Parathyroid adenoma (tissue), 2 donors: ENCODE data around the gene PCBP3.
A peak's percentile ranks its signal among the peaks of the same experiment; 100 is the strongest.

Experiments used
- H2AFZ ChIP-seq: fragments of 300-600 bp; sonication (generic); one replicate; pipeline ENCODE4 v1.7.0; 2017; ENCODE audit warnings: antibody characterized with exemption, mild to moderate bottlenecking
- H3K27ac ChIP-seq: fragments of 300-600 bp; sonication (generic); one replicate; pipeline ENCODE4 v1.7.0; 2017
- H3K27me3 ChIP-seq: fragments of 300-600 bp; sonication (generic); one replicate; pipeline ENCODE4 v1.7.0; 2017; ENCODE audit warnings: low read length; ENCODE audit not compliant: control insufficient read depth, insufficient read depth
- H3K36me3 ChIP-seq: fragments of 300-600 bp; sonication (generic); one replicate; pipeline ENCODE4 v1.7.0; 2017; ENCODE audit warnings: low read length; ENCODE audit not compliant: control insufficient read depth, insufficient read depth
- H3K4me1 ChIP-seq: fragments of 300-600 bp; sonication (generic); one replicate; pipeline ENCODE4 v1.7.0; 2017; ENCODE audit warnings: control low read depth
- H3K4me2 ChIP-seq: fragments of 300-600 bp; sonication (generic); one replicate; pipeline ENCODE4 v1.7.0; 2017; ENCODE audit warnings: low read length
- H3K4me3 ChIP-seq: fragments of 300-600 bp; sonication (generic); one replicate; pipeline ENCODE4 v1.7.0; 2017; ENCODE audit warnings: low read depth, low read length
- H3K79me2 ChIP-seq: fragments of 300-600 bp; sonication (generic); one replicate; pipeline ENCODE4 v1.7.0; 2017; ENCODE audit warnings: control low read depth
- H3K9ac ChIP-seq: fragments of 300-600 bp; sonication (generic); one replicate; pipeline ENCODE4 v1.7.0; 2017; ENCODE audit warnings: mild to moderate bottlenecking
- H3K9me3 ChIP-seq: fragments of 300-600 bp; sonication (generic); one replicate; pipeline ENCODE4 v1.7.0; 2017; ENCODE audit warnings: low read length; ENCODE audit not compliant: control insufficient read depth
- CTCF ChIP-seq: fragments of 300-600 bp; sonication (generic); IDR thresholded peaks from one replicate; pipeline ENCODE4 v1.7.0; 2017; ENCODE audit warnings: antibody characterized with exemption, mild to moderate bottlenecking
- donor health status: primary hyperparathyroidism.

The PCBP3 gene

GRCh38 chr21:45643021-45643980 lies at the start of gene PCBP3:
Gene PCBP3, plus strand, starts transcription at chr21:45643725. Its CDS starts 206,361 bp downstream, at chr21:45850086.
- Histone ChIP-seq H3K9me3 (no peaks in the 10 kb centered on the region), H3K4me3 (no peak within 1 kb of the TSS), H3K9ac (no peak within 1 kb of the TSS)

GRCh38 chr21:45594721-45595489 lies 48.6 kb upstream of the PCBP3 start:
- Histone ChIP-seq H3K9me3 (no peaks in the 10 kb centered on the region), H3K4me1 (no peaks in the 10 kb centered on the region), H2AFZ (no peak overlapping the region), H3K4me3 (no peak overlapping the region), H3K27me3 (peaks cover 3% of the 10 kb centered on the region), H3K79me2 (no peaks in the 10 kb centered on the region), H3K4me2 (no peak overlapping the region), H3K36me3 (no peaks in the 10 kb centered on the region), H3K27ac (no peak overlapping the region), H3K9ac (no peak overlapping the region)
- TF ChIP-seq CTCF: no peak

More at GRCh38 chr21:45643021-45643980, at the start of gene PCBP3:
- Histone ChIP-seq H3K79me2 (no peaks in the 10 kb centered on the region), H3K4me2 (no peak within 1 kb of the TSS), H3K27me3 (no peaks in the 10 kb centered on the region), H3K4me1 (peaks cover 2% of the 10 kb centered on the region), H2AFZ (no peak within 1 kb of the TSS), H3K27ac (peak within 1 kb of the TSS; percentile 75), H3K36me3 (no peaks in the 10 kb centered on the region)
- TF ChIP-seq CTCF: no peak

- Histone ChIP-seq H3K36me3 (no peaks in the 10 kb centered on the region), H3K27ac (no peak overlapping the region), H3K4me2 (no peak overlapping the region), H2AFZ (no peak overlapping the region), H3K4me1 (no peaks in the 10 kb centered on the region), H3K9ac (no peak overlapping the region), H3K9me3 (no peaks in the 10 kb centered on the region), H3K27me3 (peaks cover 3% of the 10 kb centered on the region), H3K79me2 (no peaks in the 10 kb centered on the region), H3K4me3 (no peak overlapping the region)
- TF ChIP-seq CTCF: no peak
Measured at GRCh38 chr21:45595574-45596295, 47.8 kb upstream of the PCBP3 start.

DNA sequence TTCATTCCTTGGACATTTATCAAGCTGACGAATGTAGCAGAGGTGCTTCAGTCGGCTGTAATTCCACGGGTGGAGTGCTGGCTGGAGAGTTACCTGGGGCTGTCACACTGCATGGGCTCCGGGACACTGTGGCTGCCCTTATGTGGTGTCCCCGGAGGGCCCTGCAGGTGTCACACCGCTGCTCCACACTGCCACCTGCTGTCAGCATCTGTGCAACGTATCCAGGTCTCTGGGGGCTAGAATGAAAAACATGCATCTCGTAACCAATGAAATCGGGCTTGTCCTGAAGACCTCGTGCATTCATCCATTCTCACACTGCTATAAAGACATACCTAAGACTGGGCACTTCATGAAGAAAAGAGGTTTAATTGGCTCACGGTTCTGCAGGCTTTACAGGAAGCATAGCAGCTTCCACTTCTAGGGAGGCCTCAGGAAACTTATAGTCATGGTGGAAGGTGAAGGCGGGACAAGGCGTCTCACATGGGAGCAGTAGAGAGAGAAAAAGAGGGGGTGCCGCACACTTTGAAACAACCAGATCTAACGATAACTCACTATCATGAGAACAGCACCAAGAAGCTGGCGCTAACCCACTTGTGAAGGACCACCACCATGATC lies 46.7 kb upstream of the PCBP3 start:
- Histone ChIP-seq H3K27me3 (peaks cover 3% of the 10 kb centered on the region), H3K79me2 (no peaks in the 10 kb centered on the region), H3K9ac (no peak overlapping the region), H3K4me3 (no peak overlapping the region), H3K4me1 (no peaks in the 10 kb centered on the region), H3K9me3 (no peaks in the 10 kb centered on the region), H2AFZ (no peak overlapping the region), H3K27ac (no peak overlapping the region), H3K4me2 (no peak overlapping the region), H3K36me3 (no peaks in the 10 kb centered on the region)
- TF ChIP-seq CTCF: peak; percentile 56
